ENCODE results near the gene BRD7. TPM values are rescaled to one million over a fixed set of nuclear protein-coding genes. Genes with fewer than 3 reads are reported as not detected.

Gene BRD7
- total and polyA plus RNA-seq, 2 of the 13 experiments (the other 11 are each of a cell fraction or from before 2014, with no cell fraction given): 82.3 to 149 TPM

GRCh38 chr16:50291719-50292565, 76.8 kb downstream of the BRD7 start (continued):
- TF ChIP-seq ZNF674 (CRISPR knock-in tag; IDR thresholded peaks at IDR 0.05; ENCODE audit: low read depth) (no peak), ZFYVE20 (CRISPR knock-in tag; IDR thresholded peaks at IDR 0.05; ENCODE audit: borderline replicate concordance, low read depth) (no peak), ZNF101 (CRISPR knock-in tag; IDR thresholded peaks at IDR 0.05; ENCODE audit: borderline replicate concordance, low read depth) (no peak), EP300 (IDR thresholded peaks at IDR 0.05; ENCODE audit: low read depth in 2 of 2, low read length in 2 of 2) (peak in 1 of 2 experiments; percentile 50; a peak in 1 of 4 replicates), EP300 (CRISPR knock-in tag; IDR thresholded peaks at IDR 0.05; ENCODE audit: borderline replicate concordance) (peak; percentile 68; the same call in 1 of the 2 replicates), ZNF362 (CRISPR knock-in tag; IDR thresholded peaks at IDR 0.05; ENCODE audit: borderline replicate concordance) (no peak), ZNF703 (CRISPR knock-in tag; IDR thresholded peaks at IDR 0.05; ENCODE audit: borderline replicate concordance) (0 out of 2 replicates have a peak, but pooled peaks have one; percentile 60), ZFP36L2 (CRISPR knock-in tag; IDR thresholded peaks at IDR 0.05) (no peak), GABPA (IDR thresholded peaks at IDR 0.05; ENCODE audit: low read depth, low read length) (no peak), GABPA (CRISPR knock-in tag; IDR thresholded peaks at IDR 0.05; ENCODE audit: low read depth) (no peak), ZSCAN25 (CRISPR knock-in tag; IDR thresholded peaks at IDR 0.05) (peak; percentile 55; the same call in 1 of the 2 replicates), ZNF691 (CRISPR knock-in tag; IDR thresholded peaks at IDR 0.05; ENCODE audit: borderline replicate concordance, low read depth) (peak; percentile 76; the same call in 1 of the 2 replicates), ZNF780A (CRISPR knock-in tag; IDR thresholded peaks at IDR 0.05) (no peak), ZBTB42 (CRISPR knock-in tag; IDR thresholded peaks at IDR 0.05) (no peak), DMTF1 (CRISPR knock-in tag; IDR thresholded peaks at IDR 0.05) (no peak), PAXIP1 (CRISPR knock-in tag; conservative IDR thresholded peaks at IDR 0.05) (peak; percentile 91), MIXL1 (CRISPR knock-in tag; IDR thresholded peaks at IDR 0.05) (peak; percentile 41; the same call in 1 of the 2 replicates), CENPX (CRISPR knock-in tag; IDR thresholded peaks at IDR 0.05) (no peak), ZNF841 (CRISPR knock-in tag; IDR thresholded peaks at IDR 0.05; ENCODE audit: borderline replicate concordance) (no peak), TRIM24 (CRISPR knock-in tag; IDR thresholded peaks at IDR 0.05) (no peak)

Data from HepG2 (cell line).